Effector memory CD4-positive, alpha-beta T cell (primary cell): ENCODE measurements around the gene CLDN6.

Experiments
- DNase-seq, 3 donors: peaks; one replicate each; pipeline ENCODE4 v3.0.0-alpha.2; 2020
- H3K27ac ChIP-seq: 2 replicates; pipeline ENCODE4 v1.7.0; 2013; ENCODE audit warnings: mild to moderate bottlenecking, low read length, moderate library complexity; ENCODE audit not compliant: insufficient read depth, poor library complexity, severe bottlenecking
- H3K27me3 ChIP-seq: replicated peaks from 2 replicates; pipeline ENCODE4 v1.7.0; 2013; ENCODE audit warnings: mild to moderate bottlenecking, low read length; ENCODE audit not compliant: insufficient read depth, control insufficient read depth, poor library complexity, severe bottlenecking
- H3K36me3 ChIP-seq: 2 replicates; pipeline ENCODE4 v1.7.0; 2013; ENCODE audit warnings: mild to moderate bottlenecking, low read length, moderate library complexity; ENCODE audit not compliant: control insufficient read depth, insufficient read depth
- H3K4me1 ChIP-seq: 2 replicates; pipeline ENCODE4 v1.7.0; 2013; ENCODE audit warnings: low read length, mild to moderate bottlenecking; ENCODE audit not compliant: control insufficient read depth, insufficient read depth, poor library complexity, severe bottlenecking
- H3K4me3 ChIP-seq: 2 replicates; pipeline ENCODE4 v1.7.0; 2013; ENCODE audit warnings: low read length, low read depth, mild to moderate bottlenecking; ENCODE audit not compliant: insufficient read depth, poor library complexity, severe bottlenecking
- H3K9me3 ChIP-seq: 2 replicates; pipeline ENCODE4 v1.7.0; 2013; ENCODE audit warnings: mild to moderate bottlenecking, low read length, moderate library complexity; ENCODE audit not compliant: control insufficient read depth

The CLDN6 gene

DNA sequence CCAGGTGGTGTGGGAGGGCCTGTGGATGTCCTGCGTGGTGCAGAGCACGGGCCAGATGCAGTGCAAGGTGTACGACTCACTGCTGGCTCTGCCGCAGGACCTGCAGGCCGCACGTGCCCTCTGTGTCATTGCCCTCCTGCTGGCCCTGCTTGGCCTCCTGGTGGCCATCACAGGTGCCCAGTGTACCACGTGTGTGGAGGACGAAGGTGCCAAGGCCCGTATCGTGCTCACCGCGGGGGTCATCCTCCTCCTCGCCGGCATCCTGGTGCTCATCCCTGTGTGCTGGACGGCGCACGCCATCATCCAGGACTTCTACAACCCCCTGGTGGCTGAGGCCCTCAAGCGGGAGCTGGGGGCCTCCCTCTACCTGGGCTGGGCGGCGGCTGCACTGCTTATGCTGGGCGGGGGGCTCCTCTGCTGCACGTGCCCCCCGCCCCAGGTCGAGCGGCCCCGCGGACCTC is 4.5 kb downstream of the CLDN6 start:
- H3K27me3 ChIP-seq = peaks cover 8% of the 10 kb centered on the region
- DNase-seq = no peak
- H3K9me3 ChIP-seq = no peaks in the 10 kb centered on the region

DNA sequence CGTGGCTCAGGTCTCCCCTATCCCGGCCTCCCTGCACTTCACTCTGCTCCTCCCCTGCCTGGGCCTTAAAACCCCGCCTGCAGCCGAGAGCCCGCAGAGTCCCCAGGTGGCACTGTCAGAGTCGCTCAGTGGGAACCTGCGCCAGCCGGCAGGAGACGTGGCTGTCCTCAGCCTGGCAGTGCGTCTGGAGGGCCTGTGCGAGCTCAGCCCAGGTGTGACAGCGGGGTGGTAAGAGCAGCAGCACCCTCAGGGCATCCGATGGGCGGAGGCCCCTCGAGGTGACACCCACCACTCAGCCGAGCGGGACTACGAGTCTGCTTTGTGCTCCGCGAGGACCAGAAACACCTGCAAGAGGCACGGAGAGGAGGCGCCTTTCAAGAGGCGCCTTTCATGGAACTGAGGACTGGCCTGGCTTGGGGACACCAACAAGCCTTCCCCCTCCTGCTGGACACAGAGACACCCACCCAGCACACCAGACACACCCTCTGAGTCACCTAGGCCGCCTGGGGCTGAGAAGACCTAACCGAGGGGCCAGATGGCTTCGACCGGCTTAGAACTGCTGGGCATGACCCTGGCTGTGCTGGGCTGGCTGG is 5.1 kb downstream of the CLDN6 start, which contains the start of gene CLDN9:
TSS of gene CLDN9 (plus strand) at position 96 of the 593 bp plus-strand sequence. CDS start at position 536, 440 bp downstream.
- Histone ChIP-seq H3K36me3 (no peaks in the 10 kb centered on the region), H3K4me3 (no peak within 1 kb of the TSS), H3K27ac (no peak within 1 kb of the TSS), H3K27me3 (peaks cover 7% of the 10 kb centered on the region), H3K4me1 (peaks cover 16% of the 10 kb centered on the region), H3K9me3 (no peaks in the 10 kb centered on the region)
- no peak for DNase-seq

More for the DNA sequence above, 4.5 kb downstream of the CLDN6 start:
- peaks cover 16% of the 10 kb centered on the region for H3K4me1 ChIP-seq
- H3K27ac ChIP-seq = no peak overlapping the region
- no peak overlapping the region for H3K4me3 ChIP-seq
- no peaks in the 10 kb centered on the region for H3K36me3 ChIP-seq

DNA sequence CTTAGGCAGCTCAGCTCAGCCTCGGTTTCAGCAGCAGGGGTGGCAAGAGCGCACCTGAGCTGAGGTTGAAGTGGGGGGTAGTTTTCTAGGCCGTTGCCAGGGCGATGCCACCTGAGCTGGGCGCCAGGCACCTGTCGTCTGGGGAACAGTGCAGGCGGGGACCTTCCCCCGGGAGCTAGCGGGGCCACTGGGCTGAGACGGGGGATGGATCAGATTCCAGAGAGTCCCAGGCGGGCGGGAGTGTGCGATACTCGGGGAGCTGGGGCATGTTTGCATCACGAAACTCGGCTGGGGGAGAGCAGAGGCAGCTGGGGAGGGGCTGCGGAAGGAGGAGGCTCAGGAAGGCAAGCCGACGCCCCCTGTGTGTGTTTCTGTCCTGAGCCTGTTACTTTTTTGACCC is 5.7 kb downstream of the CLDN6 start:
- Histone ChIP-seq H3K4me1 (peaks cover 21% of the 10 kb centered on the region), H3K4me3 (no peak overlapping the region), H3K36me3 (no peaks in the 10 kb centered on the region), H3K27ac (no peak overlapping the region), H3K27me3 (peaks cover 3% of the 10 kb centered on the region), H3K9me3 (no peaks in the 10 kb centered on the region)
- DNase-seq = no peak

DNA sequence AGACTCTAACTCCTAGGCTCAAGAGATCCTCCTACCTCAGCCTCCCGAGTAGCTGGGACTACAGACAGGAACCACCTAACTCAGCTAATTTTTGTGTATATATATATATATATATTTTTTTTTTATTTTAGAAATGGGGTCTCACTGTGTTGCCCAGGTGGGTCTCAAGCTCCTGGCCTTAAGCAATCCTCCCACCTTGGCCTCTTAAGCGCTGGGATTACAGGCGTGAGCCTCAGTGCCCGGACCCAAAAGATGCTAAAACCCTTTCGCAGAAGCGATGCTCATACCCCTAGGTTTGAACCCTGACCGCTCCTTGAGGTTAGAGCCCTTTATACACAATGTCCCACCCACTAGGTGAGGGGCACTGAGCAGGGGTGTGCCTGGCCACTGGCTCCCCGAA is 7.5 kb downstream of the CLDN6 start:
- DNase-seq = no peak
- no peaks in the 10 kb centered on the region for H3K36me3 ChIP-seq
- H3K27me3 ChIP-seq = peaks cover 3% of the 10 kb centered on the region

DNA sequence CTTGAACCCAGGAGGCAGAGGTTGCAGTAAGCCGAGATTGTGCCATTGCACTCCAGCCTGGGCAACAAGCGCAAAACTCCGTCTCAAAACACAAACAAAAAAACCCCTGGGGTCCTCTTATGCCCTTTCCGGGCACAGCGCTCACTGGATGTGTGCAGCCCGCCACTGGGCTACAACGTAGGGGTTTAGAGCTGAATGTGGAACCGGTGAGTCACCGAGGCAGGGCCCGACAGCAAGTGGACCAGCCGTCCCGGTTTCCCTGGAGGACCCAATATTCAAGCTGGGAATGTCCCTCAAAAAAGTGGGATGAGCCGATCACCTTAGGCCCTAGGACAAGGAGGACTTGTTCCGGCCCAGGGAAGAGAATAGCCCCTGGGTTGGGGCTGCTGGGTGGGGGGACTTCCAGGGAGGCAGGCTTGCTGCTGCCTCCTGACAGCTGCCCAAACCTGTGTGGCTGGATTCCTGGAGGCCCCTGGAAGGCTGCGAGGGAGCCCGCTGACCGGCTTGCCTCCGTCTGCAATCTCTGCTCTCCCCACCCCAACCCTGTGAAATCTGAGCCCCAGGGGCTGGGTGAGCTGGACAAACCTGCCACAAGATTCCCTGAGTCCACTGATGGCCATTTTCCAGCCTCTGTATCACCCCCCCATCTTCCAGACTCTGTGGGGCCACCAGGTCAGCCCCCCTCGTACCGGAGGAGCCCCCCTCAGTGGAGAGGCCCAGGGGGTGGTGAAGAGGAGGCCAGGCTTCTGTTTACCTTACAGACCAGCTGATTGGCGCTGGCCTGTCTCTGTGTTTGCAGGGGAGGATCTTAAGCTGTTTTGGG is 8.2 kb downstream of the CLDN6 start:
- peaks cover 3% of the 10 kb centered on the region for H3K27me3 ChIP-seq
- H3K4me3 ChIP-seq = no peak overlapping the region
- H3K4me1 ChIP-seq = peaks cover 29% of the 10 kb centered on the region
- DNase-seq = no peak
- no peaks in the 10 kb centered on the region for H3K36me3 ChIP-seq
- no peaks in the 10 kb centered on the region for H3K9me3 ChIP-seq
- H3K27ac ChIP-seq = no peak overlapping the region

More for the DNA sequence above, 7.5 kb downstream of the CLDN6 start:
- H3K4me1 ChIP-seq = peaks cover 26% of the 10 kb centered on the region
- H3K9me3 ChIP-seq = no peaks in the 10 kb centered on the region
- no peak overlapping the region for H3K4me3 ChIP-seq
- no peak overlapping the region for H3K27ac ChIP-seq

DNA sequence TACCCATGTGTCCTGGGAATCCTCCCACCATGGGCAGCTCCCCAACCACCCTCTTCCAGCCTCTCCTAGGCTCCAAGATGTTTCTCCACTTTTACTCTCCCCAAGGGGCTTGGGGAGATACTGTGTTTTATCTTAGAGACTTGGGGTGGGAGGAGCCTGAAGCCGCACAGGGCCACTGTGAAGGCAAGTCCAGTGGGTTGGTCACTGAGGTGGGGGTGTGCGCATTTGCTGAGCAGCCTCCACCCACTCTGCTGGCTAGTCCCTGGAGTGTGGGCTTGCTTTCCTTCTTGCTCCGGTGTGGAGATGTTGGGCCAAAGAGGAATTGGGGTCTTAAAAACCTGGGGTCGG is 9.3 kb downstream of the CLDN6 start:
- Histone ChIP-seq H3K27ac (no peak overlapping the region), H3K4me3 (peak overlapping the region; percentile 4), H3K9me3 (no peaks in the 10 kb centered on the region), H3K4me1 (peaks cover 30% of the 10 kb centered on the region), H3K27me3 (peaks cover 3% of the 10 kb centered on the region), H3K36me3 (no peaks in the 10 kb centered on the region)
- DNase-seq = no peak

DNA sequence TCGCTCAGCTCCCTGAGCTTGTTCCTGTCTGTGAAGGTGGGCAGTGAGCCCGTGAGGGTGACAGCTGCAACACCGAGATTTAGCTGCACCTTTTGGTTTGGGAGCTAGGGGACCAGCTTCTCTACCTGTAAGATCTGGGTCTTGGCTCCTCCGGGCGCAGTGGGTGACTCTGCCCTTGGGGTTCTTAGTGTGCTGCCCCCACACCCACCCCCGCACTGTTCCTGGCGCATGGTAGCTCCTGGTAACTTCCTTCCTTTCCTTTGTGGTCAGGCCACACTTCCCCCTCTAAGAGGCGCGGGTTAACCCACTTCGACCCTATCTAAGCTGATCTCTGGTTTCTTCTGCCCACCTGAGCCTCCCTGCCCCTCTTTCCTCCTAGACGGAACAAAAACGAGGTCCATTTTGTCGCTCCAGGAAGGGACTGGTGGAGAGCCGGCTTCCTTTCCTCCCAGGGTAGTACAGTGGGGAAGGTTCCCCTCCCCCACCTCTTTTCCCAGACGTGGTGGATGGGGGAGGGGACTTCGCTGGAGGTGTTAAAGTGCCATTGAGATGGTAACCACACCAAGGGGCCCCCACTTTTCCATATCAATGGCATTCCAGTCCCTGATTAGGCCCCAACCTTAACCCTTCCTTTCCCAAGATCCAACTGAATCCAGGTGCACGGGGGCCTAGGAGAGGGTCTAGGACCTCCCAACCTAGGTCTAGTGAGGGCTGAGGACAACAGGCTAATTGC is 9.9 kb downstream of the CLDN6 start:
- Histone ChIP-seq H3K4me1 (peaks cover 30% of the 10 kb centered on the region), H3K36me3 (no peaks in the 10 kb centered on the region), H3K4me3 (peak overlapping the region; percentile 18), H3K27me3 (peaks cover 3% of the 10 kb centered on the region), H3K9me3 (no peaks in the 10 kb centered on the region), H3K27ac (no peak overlapping the region)
- peak in 1 of 3 donors; percentile 11 for DNase-seq

DNA sequence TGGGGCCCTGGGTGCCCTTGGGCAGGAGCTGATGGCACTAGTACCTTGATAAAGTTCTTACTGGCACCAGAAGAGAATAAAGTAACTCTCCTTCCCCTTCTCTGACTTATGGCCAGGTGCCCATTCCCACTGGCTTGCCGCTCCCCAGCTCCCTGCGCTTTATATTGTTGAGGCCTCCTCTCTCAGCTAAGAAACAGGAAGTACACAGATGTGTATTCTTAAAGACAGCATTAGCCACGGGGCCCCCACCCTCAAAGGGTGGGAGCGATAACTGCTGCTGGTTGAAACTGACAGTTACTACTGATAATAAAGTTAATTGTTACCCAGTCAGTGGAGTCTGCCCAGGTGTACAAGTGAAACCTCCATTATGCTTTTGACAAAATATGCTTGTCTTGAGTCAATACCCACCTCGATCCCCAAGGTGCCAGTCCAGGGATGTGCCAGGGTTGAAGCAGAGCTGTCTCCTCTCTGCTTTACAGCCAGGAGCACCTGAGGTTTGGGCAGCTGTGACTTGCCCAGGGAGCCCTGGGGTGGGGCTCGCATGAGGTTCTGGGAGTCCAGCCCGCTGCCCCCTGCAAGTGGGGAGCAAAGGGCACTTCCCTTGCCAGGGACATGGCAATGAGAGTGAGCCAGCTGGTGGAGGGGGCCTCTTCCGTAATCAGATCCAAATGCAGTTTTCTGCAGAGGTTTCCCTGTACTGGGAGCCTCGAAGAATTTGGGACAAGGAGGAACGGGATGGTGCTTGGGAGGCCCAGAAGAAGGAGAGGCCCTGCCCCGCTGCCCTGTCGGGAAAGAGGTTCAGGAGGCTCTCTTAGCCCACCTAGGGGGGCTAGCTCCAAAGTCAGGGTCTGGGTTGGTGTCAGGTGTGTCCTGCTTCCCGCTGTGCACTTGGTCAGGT is 10.7 kb downstream of the CLDN6 start:
- Histone ChIP-seq H3K4me1 (peaks cover 26% of the 10 kb centered on the region), H3K4me3 (peak overlapping the region; percentile 18), H3K27me3 (peaks cover 3% of the 10 kb centered on the region), H3K36me3 (no peaks in the 10 kb centered on the region), H3K9me3 (no peaks in the 10 kb centered on the region), H3K27ac (no peak overlapping the region)
- DNase-seq = no peak

DNA sequence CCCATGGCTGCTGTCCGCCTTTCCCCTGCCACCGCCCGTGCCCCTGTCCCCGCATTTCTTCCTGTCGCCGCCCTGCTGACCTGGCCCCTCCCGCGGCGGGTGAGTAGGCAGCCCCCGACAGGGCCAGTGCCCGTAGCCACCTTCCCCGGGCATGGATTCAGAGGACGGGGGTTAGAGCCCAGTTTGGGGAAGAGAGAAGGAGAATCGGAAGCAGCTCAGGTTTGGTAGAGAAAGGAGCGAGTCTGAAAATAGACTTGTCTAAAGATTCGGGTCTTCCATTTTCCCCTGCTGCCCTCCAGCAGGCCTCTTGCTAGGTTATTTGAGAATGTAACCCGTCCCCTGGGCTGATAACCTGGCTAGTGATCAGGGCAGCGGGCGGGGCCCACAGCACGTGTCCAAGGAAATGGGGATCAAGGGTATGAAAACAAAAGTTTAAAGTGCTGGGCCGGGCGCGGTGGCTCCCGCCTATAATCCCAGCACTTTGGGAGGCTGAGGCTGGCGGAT is 13.2 kb downstream of the CLDN6 start:
- peaks cover 26% of the 10 kb centered on the region for H3K4me1 ChIP-seq
- no peaks in the 10 kb centered on the region for H3K27me3 ChIP-seq
- no peak overlapping the region for H3K27ac ChIP-seq
- no peak for DNase-seq
- H3K9me3 ChIP-seq = no peaks in the 10 kb centered on the region
- no peaks in the 10 kb centered on the region for H3K36me3 ChIP-seq
- no peak overlapping the region for H3K4me3 ChIP-seq
